Neuronal stem cell (in vitro differentiated cells): Measurements from ENCODE around the gene KDM7A.
A peak's percentile ranks its signal among the peaks of the same experiment; 100 is the strongest.

Experiments
- DNase-seq: peaks from one replicate; pipeline ENCODE4 v3.0.0-alpha.2; 2013; ENCODE audit warnings: low spot score
- H2AFZ ChIP-seq: one replicate; pipeline ENCODE4 v1.6.1; 2013; ENCODE audit warnings: mild to moderate bottlenecking, low read length, inconsistent platforms
- H2AK5ac ChIP-seq: 2 replicates; pipeline ENCODE4 v1.6.1; 2013; ENCODE audit warnings: low read depth, mild to moderate bottlenecking, inconsistent platforms, low read length, moderate library complexity, mixed read lengths
- H2BK120ac ChIP-seq: 2 replicates; pipeline ENCODE4 v1.6.1; 2013; ENCODE audit warnings: low read depth, mild to moderate bottlenecking, inconsistent platforms, low read length, moderate library complexity, mixed read lengths
- H2BK12ac ChIP-seq: one replicate; pipeline ENCODE4 v1.6.1; 2013; ENCODE audit warnings: low read length, inconsistent platforms
- H2BK15ac ChIP-seq: 2 replicates; pipeline ENCODE4 v1.6.1; 2013; ENCODE audit warnings: mild to moderate bottlenecking, low read length, inconsistent platforms, mixed read lengths
- H2BK5ac ChIP-seq: one replicate; pipeline ENCODE4 v1.6.1; 2013; ENCODE audit warnings: inconsistent platforms, mild to moderate bottlenecking, low read length, moderate library complexity
- H3K14ac ChIP-seq: one replicate; pipeline ENCODE4 v1.6.1; 2013; ENCODE audit warnings: low read length, inconsistent platforms
- H3K18ac ChIP-seq: 2 replicates; pipeline ENCODE4 v1.6.1; 2013; ENCODE audit warnings: low read length, inconsistent platforms
- H3K23ac ChIP-seq: 2 replicates; pipeline ENCODE4 v1.6.1; 2013; ENCODE audit warnings: low read depth, mild to moderate bottlenecking, mixed read lengths, low read length, inconsistent platforms; ENCODE audit not compliant: poor library complexity
- H3K27ac ChIP-seq: replicated peaks from 3 replicates; pipeline ENCODE4 v1.5.1; 2013; ENCODE audit warnings: low read length, inconsistent platforms
- H3K27me3 ChIP-seq, 3 experiments: 2 replicates each; pipeline ENCODE4 v1.6.1; 2013; ENCODE audit warnings: low read length in 3 of 3, mild to moderate bottlenecking in 2 of 3, inconsistent platforms in 1 of 3, low read depth in 1 of 3, mixed read lengths in 1 of 3, moderate library complexity in 1 of 3; ENCODE audit not compliant: control insufficient read depth in 3 of 3, insufficient read depth in 3 of 3
- H3K36me3 ChIP-seq, 2 donors: replicated peaks in 1 of 2; 2 replicates each; pipeline ENCODE4 v1.6.1; 2013; ENCODE audit warnings: low read length in 2 of 2; ENCODE audit not compliant: control insufficient read depth in 2 of 2, insufficient read depth in 2 of 2
- H3K4ac ChIP-seq: 2 replicates; pipeline ENCODE4 v1.6.1; 2013; ENCODE audit warnings: inconsistent platforms, mild to moderate bottlenecking, low read length, moderate library complexity
- H3K4me1 ChIP-seq, 2 donors: 1 replicate in 1 of 2; 2 replicates in 1 of 2; pipeline ENCODE4 v1.6.1; 2013; ENCODE audit warnings: low read length in 2 of 2, low read depth in 1 of 2; ENCODE audit not compliant: control insufficient read depth in 2 of 2, insufficient read depth in 1 of 2
- H3K4me2 ChIP-seq: one replicate; pipeline ENCODE4 v1.6.1; 2013; ENCODE audit warnings: mild to moderate bottlenecking, low read length, inconsistent platforms; ENCODE audit not compliant: insufficient read depth, poor library complexity, severe bottlenecking
- H3K4me3 ChIP-seq, 2 donors: 2 replicates each; pipeline ENCODE4 v1.5.1; 2013; ENCODE audit warnings: low read length in 2 of 2, mild to moderate bottlenecking in 2 of 2, inconsistent platforms in 1 of 2, moderate library complexity in 1 of 2
- H3K79me1 ChIP-seq: one replicate; pipeline ENCODE4 v1.6.1; 2013; ENCODE audit warnings: low read depth, mild to moderate bottlenecking, inconsistent platforms, low read length, moderate library complexity
- H3K9ac ChIP-seq: one replicate; pipeline ENCODE4 v1.6.1; 2013; ENCODE audit warnings: mild to moderate bottlenecking, low read depth, low read length, inconsistent platforms; ENCODE audit not compliant: poor library complexity
- H3K9me3 ChIP-seq, 2 donors: replicated peaks in 1 of 2; 2 replicates each; pipeline versions ENCODE3 to v1.6.1; 2013; ENCODE audit warnings: low read length in 2 of 2, mild to moderate bottlenecking in 2 of 2, inconsistent platforms in 1 of 2, low read depth in 1 of 2, mixed read lengths in 1 of 2, moderate library complexity in 1 of 2; ENCODE audit not compliant: control insufficient read depth in 2 of 2, insufficient read depth in 1 of 2
- H4K8ac ChIP-seq: one replicate; pipeline ENCODE4 v1.6.1; 2013; ENCODE audit warnings: low read depth, mild to moderate bottlenecking, inconsistent platforms, low read length, moderate library complexity
- H4K91ac ChIP-seq: one replicate; pipeline ENCODE4 v1.6.1; 2013; ENCODE audit warnings: low read length, low read depth, mild to moderate bottlenecking, inconsistent platforms; ENCODE audit not compliant: poor library complexity
- WGBS, 2 donors: extraction: QIAGEN DNeasy Blood & Tissue Kit; methylation state at CpG; one replicate each; pipeline ENCODE4 v1.1.7; 2013; ENCODE audit warnings: missing lambda C conversion rate in 2 of 2, mixed read lengths in 1 of 2; ENCODE audit not compliant: insufficient read length in 2 of 2, insufficient replicate concordance in 1 of 2; ENCODE audit errors: extremely low coverage in 2 of 2; 5-methylcytosine and 5-hydroxymethylcytosine counted together

KDM7A gene

DNA sequence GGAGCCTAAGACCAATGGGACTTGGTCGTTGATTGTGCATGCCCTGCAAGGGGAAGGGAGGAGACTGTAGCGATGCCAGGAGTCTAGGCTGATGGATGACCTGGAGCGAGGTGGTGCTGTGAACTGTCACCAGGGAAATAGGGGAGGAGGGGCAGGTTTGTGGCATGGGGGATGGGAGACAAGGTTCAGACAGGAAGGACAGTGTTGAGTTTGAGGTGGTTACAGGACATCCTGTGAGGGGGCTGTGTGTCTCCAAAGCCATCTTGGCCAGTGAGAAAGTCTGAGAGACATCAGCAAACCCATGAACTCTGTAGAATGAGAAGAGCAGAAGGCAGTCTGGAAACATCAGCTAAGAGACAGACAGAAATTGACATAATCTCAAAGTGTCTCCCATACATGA is 38.5 kb upstream of the KDM7A start:
- H2BK5ac ChIP-seq: no peak overlapping the region
- no peak overlapping the region for H3K18ac ChIP-seq
- DNase-seq: no peak
- H3K4ac ChIP-seq: no peak overlapping the region
- no peak overlapping the region for H2BK12ac ChIP-seq
- no peak overlapping the region for H4K8ac ChIP-seq
- no peak overlapping the region for H2AK5ac ChIP-seq
- H3K27ac ChIP-seq: no peak overlapping the region
- no peak overlapping the region for H3K4me2 ChIP-seq
- peaks cover 0 to 28% (median 0%) of the 10 kb centered on the region in 3 experiments for H3K27me3 ChIP-seq
- no peak overlapping the region for H3K9ac ChIP-seq
- H3K4me3 ChIP-seq: peak overlapping the region in 1 of 2 donors; percentile 62
- no peak overlapping the region for H4K91ac ChIP-seq
- no CpG with 5 or more reads among the region's 3 CpGs for WGBS, 2 donors
- no peak overlapping the region for H3K14ac ChIP-seq
- no peaks in the 10 kb centered on the region for H3K36me3 ChIP-seq
- H3K4me1 ChIP-seq: no peaks in the 10 kb centered on the region
- no peak overlapping the region for H2AFZ ChIP-seq
- H3K79me1 ChIP-seq: no peaks in the 10 kb centered on the region
- H3K23ac ChIP-seq: no peak overlapping the region
- no peak overlapping the region for H2BK120ac ChIP-seq
- H2BK15ac ChIP-seq: no peak overlapping the region
- H3K9me3 ChIP-seq: peaks cover 0 to 3% of the 10 kb centered on the region in 2 donors

DNA sequence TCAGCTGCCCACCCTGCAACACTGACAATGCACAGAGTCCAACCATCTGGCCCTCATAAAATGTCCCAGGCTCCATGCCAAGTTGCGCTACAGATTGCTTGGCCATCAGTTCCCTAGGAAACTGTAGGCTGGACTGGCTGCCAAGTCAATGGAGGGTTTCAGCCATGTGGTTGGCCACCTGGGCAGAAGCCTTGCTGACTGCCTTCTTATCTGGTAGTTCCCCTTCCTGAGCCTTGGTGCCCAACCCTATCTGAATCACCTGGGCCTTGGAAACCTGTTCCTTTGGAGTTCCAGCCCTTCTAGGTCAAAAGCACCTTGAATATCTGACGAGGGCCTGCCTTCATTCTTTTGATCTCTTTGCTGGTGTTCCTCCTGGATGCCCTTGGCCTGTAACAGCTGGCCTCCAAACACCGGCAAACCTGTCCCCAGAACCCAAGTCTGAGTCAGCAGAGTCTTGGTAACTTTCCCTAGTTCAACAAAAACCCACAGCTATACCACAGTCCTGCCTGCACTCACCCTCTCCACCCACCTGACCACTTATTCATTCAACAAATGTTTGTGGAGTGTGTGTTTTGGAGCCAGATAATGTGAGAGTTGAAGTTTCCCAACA is 37.4 kb upstream of the KDM7A start:
- no peak overlapping the region for H2BK5ac ChIP-seq
- H3K27me3 ChIP-seq: peaks cover 0 to 35% (median 0%) of the 10 kb centered on the region in 3 experiments
- H3K23ac ChIP-seq: no peak overlapping the region
- no peak overlapping the region for H4K91ac ChIP-seq
- no peaks in the 10 kb centered on the region for H3K36me3 ChIP-seq
- H2BK12ac ChIP-seq: no peak overlapping the region
- no peak overlapping the region for H3K4me2 ChIP-seq
- no peak overlapping the region for H3K14ac ChIP-seq
- no peaks in the 10 kb centered on the region for H3K79me1 ChIP-seq
- H2AK5ac ChIP-seq: no peak overlapping the region
- H3K4me3 ChIP-seq: no peak overlapping the region
- no CpG with 5 or more reads among the region's 3 CpGs for WGBS, 2 donors
- no peak overlapping the region for H2BK120ac ChIP-seq
- H2AFZ ChIP-seq: no peak overlapping the region
- H3K9ac ChIP-seq: no peak overlapping the region
- no peak overlapping the region for H4K8ac ChIP-seq
- H3K9me3 ChIP-seq: peaks cover 0 to 3% of the 10 kb centered on the region in 2 donors
- no peak overlapping the region for H3K27ac ChIP-seq
- no peak overlapping the region for H2BK15ac ChIP-seq
- no peak overlapping the region for H3K18ac ChIP-seq
- DNase-seq: no peak
- H3K4ac ChIP-seq: no peak overlapping the region
- H3K4me1 ChIP-seq: no peaks in the 10 kb centered on the region

DNA sequence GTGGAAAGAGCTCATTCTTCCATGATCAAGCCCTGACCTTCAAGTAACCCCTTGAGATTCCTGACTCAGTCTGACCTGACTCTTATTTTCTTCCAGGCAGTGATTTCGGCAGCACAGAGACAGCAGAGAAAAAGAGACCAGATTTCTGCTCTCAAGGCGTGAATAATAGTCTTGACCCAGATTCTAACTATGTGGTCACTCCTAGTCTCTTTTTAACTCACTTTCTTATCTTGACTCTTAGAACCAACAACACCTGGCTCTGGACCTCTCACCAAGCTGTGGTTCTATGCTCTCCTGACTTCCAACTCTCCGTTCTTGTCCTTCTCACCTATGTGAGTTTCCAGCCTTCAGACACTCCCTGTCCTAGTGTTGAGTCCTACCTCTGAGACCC is 36.9 kb upstream of the KDM7A start:
- no peak overlapping the region for H2BK5ac ChIP-seq
- H3K27ac ChIP-seq: no peak overlapping the region
- no peak overlapping the region for H4K91ac ChIP-seq
- H2BK15ac ChIP-seq: no peak overlapping the region
- H3K79me1 ChIP-seq: no peaks in the 10 kb centered on the region
- H3K4ac ChIP-seq: no peak overlapping the region
- H3K9me3 ChIP-seq: peaks cover 0 to 3% of the 10 kb centered on the region in 2 donors
- H2BK120ac ChIP-seq: no peak overlapping the region
- H3K27me3 ChIP-seq: peaks cover 0 to 40% (median 0%) of the 10 kb centered on the region in 3 experiments
- no peak overlapping the region for H4K8ac ChIP-seq
- H3K23ac ChIP-seq: no peak overlapping the region
- H3K4me3 ChIP-seq: no peak overlapping the region
- no peak overlapping the region for H3K14ac ChIP-seq
- no peak overlapping the region for H2AK5ac ChIP-seq
- H3K4me2 ChIP-seq: no peak overlapping the region
- H3K18ac ChIP-seq: no peak overlapping the region
- H2AFZ ChIP-seq: no peak overlapping the region
- no peaks in the 10 kb centered on the region for H3K4me1 ChIP-seq
- no CpG with 5 or more reads among the region's 3 CpGs for WGBS, 2 donors
- no peak overlapping the region for H2BK12ac ChIP-seq
- H3K36me3 ChIP-seq: no peaks in the 10 kb centered on the region
- no peak overlapping the region for H3K9ac ChIP-seq
- DNase-seq: no peak

DNA sequence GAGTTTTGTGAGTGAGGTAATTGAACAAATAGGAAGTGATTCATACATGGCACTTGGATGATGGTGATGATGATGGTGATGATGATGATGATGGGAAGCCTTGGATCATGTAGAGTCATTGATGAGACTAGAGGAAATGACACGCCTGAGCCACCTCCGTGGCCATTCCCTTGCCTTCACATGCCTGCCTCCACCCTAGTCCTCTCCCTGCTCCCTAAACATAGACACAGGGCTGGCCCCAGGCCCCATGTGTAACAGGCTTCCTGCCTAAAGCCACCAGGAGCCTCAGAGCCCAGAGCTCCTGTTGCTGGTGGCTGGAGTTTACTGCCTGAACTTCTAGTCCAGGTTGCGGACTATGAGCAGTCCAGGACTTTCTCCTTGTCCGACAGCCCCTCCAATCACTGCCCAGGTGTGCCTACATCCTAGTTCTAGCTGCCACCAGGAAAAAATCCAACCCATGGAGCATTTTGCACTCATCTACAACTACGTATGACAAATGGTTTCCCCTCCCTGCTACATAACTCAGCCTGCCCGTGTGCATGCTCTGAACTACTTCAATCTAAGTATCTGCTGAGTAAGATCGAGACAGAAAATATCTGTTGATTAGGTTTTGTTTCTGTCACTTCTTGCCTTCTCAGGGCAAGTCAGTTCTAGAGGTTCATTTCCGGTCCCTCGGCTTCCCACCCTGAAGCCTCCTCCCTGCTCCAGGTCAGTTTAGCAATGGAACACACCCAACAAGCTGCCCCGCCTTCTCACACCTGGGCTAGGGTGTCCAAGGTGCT is 35.5 kb upstream of the KDM7A start:
- no CpG with 5 or more reads among the region's 10 CpGs for WGBS, 2 donors
- H3K4me2 ChIP-seq: no peak overlapping the region

More for the DNA sequence above, 35.5 kb upstream of the KDM7A start:
- Histone ChIP-seq H4K8ac (no peak overlapping the region), H3K4ac (no peak overlapping the region), H2BK12ac (no peak overlapping the region), H3K4me1 (no peaks in the 10 kb centered on the region), H4K91ac (no peak overlapping the region), H3K9ac (no peak overlapping the region), H2AFZ (no peak overlapping the region), H2BK5ac (no peak overlapping the region), H3K14ac (no peak overlapping the region), H3K27ac (no peak overlapping the region), H2AK5ac (no peak overlapping the region), H2BK15ac (no peak overlapping the region), H3K36me3 (no peaks in the 10 kb centered on the region), H3K9me3 (peaks cover 0 to 3% of the 10 kb centered on the region in 2 donors), H2BK120ac (no peak overlapping the region), H3K18ac (no peak overlapping the region), H3K27me3 (peaks cover 0 to 53% (median 0%) of the 10 kb centered on the region in 3 experiments), H3K4me3 (no peak overlapping the region), H3K79me1 (no peaks in the 10 kb centered on the region), H3K23ac (no peak overlapping the region)
- DNase-seq: no peak
